Breast epithelium (tissue), 4 donors: ENCODE data around the gene NAALADL2. TPM values are rescaled to one million over a fixed set of nuclear protein-coding genes. Genes with fewer than 3 reads are reported as not detected.

ENCODE experiments used
- DNase-seq, 2 donors: peaks; one replicate each; pipeline ENCODE4 v3.0.0-alpha.2; 2019; ENCODE audit warnings: low spot score in 2 of 2
- H3K27ac ChIP-seq, 2 donors: fragments of 200-600 bp; sonication (generic) in 1 of 2; one replicate each; pipeline ENCODE4 v1.5.1; 2016 to 2019; ENCODE audit warnings: mild to moderate bottlenecking in 1 of 2
- H3K27me3 ChIP-seq, 2 donors: fragments of 200-600 bp; sonication (generic) in 1 of 2; one replicate each; pipeline versions ENCODE4 v1.5.1 to v1.6.0; 2017 to 2019; ENCODE audit warnings: control low read depth in 1 of 2, mild to moderate bottlenecking in 1 of 2
- H3K36me3 ChIP-seq: fragments of 200-600 bp; one replicate; pipeline ENCODE4 v1.5.1; 2019
- H3K4me1 ChIP-seq, 2 donors: fragments of 200-600 bp; sonication (generic); one replicate each; pipeline ENCODE4 v1.5.1; 2016 to 2019; ENCODE audit warnings: control low read depth in 1 of 2
- H3K4me3 ChIP-seq, 3 donors: fragments of 200-600 bp; sonication (generic); 1 replicate in 2 of 3; 2 replicates in 1 of 3; pipeline ENCODE4 v1.5.1; 2016 to 2019; ENCODE audit warnings: mild to moderate bottlenecking in 3 of 3, moderate library complexity in 2 of 3
- H3K9me3 ChIP-seq, 2 donors: fragments of 200-600 bp; sonication (generic) in 1 of 2; one replicate each; pipeline ENCODE4 v1.5.1; 2016 to 2019; ENCODE audit warnings: control low read depth in 1 of 2
- POLR2A ChIP-seq: fragments of 450-650 bp; IDR thresholded peaks from one replicate; pipeline ENCODE4 v1.6.1; 2016; ENCODE audit warnings: antibody characterized with exemption, mild to moderate bottlenecking, moderate library complexity
- POLR2AphosphoS5 ChIP-seq, 3 donors: sonication (generic); formaldehyde crosslinking; IDR thresholded peaks; one replicate each; pipeline ENCODE4 v1.6.1; 2017; ENCODE audit warnings: antibody characterized with exemption in 3 of 3
- intact Hi-C: fragments of 100-400 bp; cut with DNase I; formaldehyde crosslinking; loops from one replicate; pipeline ENCODE4 v1.15.1; 2023; ENCODE audit warnings: low total_unique reads
- total RNA-seq, 3 donors: library from RNA; depleted of rRNA; stranded (reverse); fragments of >200 nt; gene quantifications; one replicate each; pipeline ENCODE4 v1.1.0, GENCODE V29; 2016
- TF ChIP-seq, protein P1 (sequence below), 3 donors: fragments of 450-650 bp; IDR thresholded peaks; one replicate each; pipeline ENCODE4 v1.5.1; 2016 to 2017; ENCODE audit warnings: antibody characterized with exemption in 3 of 3, mild to moderate bottlenecking in 3 of 3, moderate library complexity in 3 of 3

The NAALADL2 gene
- total RNA-seq, 3 donors from 2014 or later = 12.0 to 69.5 (median 53.9) TPM

DNA sequence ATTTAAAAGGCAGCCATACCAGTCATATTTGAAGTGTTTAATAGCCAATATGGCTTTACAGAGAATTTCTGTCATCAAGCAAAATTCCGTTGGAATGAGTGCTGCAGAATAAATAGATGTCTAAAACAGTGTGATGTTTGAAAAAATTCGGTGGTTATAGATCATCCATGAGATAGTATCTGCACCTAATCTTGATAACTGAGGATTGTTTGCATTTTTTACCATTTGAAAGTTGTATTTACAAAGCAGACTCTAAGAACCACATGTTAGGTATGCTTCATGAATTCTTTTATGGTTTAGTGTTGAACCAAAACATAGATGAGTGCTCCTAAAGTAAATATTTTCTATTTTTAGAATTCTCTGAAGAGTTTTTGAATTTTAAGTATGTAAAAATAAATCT, 476.1 kb downstream of the NAALADL2 start:
- TF ChIP-seq POLR2A (no peak), POLR2AphosphoS5 (IDR thresholded peaks at IDR 0.05) (no peak)
- TF ChIP-seq, protein P1, sequence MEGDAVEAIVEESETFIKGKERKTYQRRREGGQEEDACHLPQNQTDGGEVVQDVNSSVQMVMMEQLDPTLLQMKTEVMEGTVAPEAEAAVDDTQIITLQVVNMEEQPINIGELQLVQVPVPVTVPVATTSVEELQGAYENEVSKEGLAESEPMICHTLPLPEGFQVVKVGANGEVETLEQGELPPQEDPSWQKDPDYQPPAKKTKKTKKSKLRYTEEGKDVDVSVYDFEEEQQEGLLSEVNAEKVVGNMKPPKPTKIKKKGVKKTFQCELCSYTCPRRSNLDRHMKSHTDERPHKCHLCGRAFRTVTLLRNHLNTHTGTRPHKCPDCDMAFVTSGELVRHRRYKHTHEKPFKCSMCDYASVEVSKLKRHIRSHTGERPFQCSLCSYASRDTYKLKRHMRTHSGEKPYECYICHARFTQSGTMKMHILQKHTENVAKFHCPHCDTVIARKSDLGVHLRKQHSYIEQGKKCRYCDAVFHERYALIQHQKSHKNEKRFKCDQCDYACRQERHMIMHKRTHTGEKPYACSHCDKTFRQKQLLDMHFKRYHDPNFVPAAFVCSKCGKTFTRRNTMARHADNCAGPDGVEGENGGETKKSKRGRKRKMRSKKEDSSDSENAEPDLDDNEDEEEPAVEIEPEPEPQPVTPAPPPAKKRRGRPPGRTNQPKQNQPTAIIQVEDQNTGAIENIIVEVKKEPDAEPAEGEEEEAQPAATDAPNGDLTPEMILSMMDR (IDR thresholded peaks at IDR 0.05) = no peak
- Histone ChIP-seq H3K9me3 (no peaks in the 10 kb centered on the region), H3K27ac (no peak overlapping the region), H3K4me1 (no peaks in the 10 kb centered on the region), H3K4me3 (no peak overlapping the region), H3K27me3 (no peaks in the 10 kb centered on the region), H3K36me3 (no peaks in the 10 kb centered on the region)
- no peak for DNase-seq
- intact Hi-C loops = no loop called here

DNA sequence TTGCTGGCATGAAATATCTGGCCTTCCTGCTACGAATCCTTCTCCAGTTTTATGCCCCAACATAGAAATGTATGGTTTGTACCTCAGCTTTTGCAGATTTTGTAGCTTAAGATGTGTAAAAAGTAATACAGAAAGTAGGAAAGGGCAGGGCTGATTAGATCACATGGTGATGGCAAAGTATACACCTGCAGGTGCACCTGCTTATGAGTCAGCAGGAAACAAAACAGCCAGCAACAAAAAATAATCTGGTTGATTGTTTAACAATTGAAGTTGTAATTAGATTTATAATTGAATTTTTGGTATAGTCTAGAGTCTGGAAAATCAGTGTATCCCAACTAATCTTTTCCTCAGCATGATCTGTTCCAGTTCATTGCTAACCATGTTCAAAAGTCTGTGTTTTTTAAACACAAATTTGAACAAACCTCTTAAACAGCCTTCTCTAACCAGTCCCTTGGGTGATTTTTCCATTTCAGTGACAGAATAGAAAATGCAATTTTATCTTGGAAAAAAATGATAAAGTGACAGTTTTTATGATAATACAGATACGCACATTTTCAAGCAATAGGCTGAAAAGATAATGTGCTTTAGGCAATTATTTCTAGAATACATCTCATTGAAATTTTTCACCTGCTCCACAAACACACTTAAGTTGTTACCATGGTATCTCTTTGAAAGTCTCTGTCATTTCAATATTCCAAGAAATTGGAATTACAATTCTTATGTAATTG, 477.4 kb downstream of the NAALADL2 start:
- intact Hi-C loops = no loop called here
- Histone ChIP-seq H3K4me1 (no peaks in the 10 kb centered on the region), H3K27ac (peak overlapping the region; percentile 30 to 40), H3K4me3 (no peak overlapping the region), H3K9me3 (no peaks in the 10 kb centered on the region), H3K27me3 (no peaks in the 10 kb centered on the region), H3K36me3 (no peaks in the 10 kb centered on the region)
- no peak for TF ChIP-seq POLR2A
- no peak for TF ChIP-seq POLR2AphosphoS5 (IDR thresholded peaks at IDR 0.05)
- TF ChIP-seq, protein P1 (IDR thresholded peaks at IDR 0.05) = no peak
- no peak for DNase-seq

DNA sequence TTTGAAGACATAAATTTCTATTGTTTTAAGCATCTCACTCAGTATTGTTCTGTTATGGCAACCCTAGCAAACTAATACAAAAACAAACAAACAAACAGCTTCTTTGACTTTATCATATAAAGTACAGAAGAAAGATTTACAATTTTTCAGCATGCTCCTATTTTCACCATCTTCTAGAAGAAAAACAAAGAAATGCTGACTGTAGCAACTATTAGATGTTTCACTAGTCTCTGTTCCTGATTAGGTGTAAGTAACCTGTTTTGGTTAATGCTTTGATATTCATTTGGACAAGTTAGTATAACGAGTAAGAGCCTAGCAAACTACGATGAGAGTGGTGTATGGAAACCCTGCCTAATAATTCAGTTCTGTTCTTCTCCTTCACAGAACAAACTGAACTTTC, 478.5 kb downstream of the NAALADL2 start:
- intact Hi-C loops = no loop called here
- Histone ChIP-seq H3K4me1 (no peaks in the 10 kb centered on the region), H3K27ac (no peak overlapping the region), H3K4me3 (no peak overlapping the region), H3K27me3 (no peaks in the 10 kb centered on the region), H3K9me3 (no peaks in the 10 kb centered on the region), H3K36me3 (no peaks in the 10 kb centered on the region)
- no peak for DNase-seq
- TF ChIP-seq, protein P1 (IDR thresholded peaks at IDR 0.05) = no peak
- TF ChIP-seq POLR2AphosphoS5 (IDR thresholded peaks at IDR 0.05) (no peak), POLR2A (no peak)

DNA sequence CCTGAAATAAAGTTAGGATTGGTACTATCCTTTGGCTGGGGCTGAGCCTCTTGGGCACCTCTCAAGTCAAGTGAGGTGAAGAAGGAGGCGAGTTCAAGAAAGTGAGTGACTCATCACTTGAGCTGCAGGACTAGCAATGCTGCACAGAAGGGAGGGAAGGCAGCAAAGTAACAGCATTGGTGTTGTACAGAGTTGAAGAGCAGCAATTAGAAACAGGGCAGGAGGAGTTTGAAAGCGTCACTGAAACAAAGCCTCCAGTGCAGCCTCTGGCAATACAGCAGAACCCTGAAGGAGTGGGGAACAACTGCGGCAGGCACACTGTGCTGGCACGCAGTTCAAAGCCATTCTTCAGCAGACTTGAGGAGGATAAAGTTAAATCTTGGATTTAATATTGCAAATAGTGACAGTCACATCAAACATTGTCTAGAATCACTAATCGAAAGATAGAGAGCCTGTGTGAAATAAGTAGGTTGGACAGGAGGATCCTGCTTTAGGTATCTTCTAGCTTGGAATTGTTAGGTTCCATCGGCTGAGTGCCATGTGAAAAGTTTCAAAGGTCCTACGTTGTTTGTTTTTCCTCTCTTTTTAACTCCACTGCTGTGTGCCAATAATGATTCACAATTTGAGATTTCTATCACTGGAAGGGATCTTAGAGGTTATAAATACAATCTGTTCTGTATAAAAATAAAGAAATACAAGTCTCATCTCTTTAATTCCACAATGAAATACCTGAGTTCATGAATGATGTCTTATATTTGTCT, 479.8 kb downstream of the NAALADL2 start:
- no peaks in the 10 kb centered on the region for H3K9me3 ChIP-seq
- DNase-seq = no peak
- peak overlapping the region in 2 of 3 donors; percentile 11 to 49 for H3K4me3 ChIP-seq
- intact Hi-C loops = no loop called here
- TF ChIP-seq POLR2AphosphoS5 (IDR thresholded peaks at IDR 0.05) = no peak
- no peak for TF ChIP-seq POLR2A
- TF ChIP-seq, protein P1 (IDR thresholded peaks at IDR 0.05) = no peak
- no peaks in the 10 kb centered on the region for H3K27me3 ChIP-seq
- H3K36me3 ChIP-seq = no peaks in the 10 kb centered on the region
- peak overlapping the region; percentile 30 to 59 for H3K27ac ChIP-seq
- no peaks in the 10 kb centered on the region for H3K4me1 ChIP-seq
